ENCODE results near the gene KMT2A. TPM values are rescaled to one million over a fixed set of nuclear protein-coding genes. Genes with fewer than 3 reads are reported as not detected.
A peak's percentile ranks its signal among the peaks of the same experiment; 100 is the strongest.

KMT2A gene
- 10 to 100 TPM; 49.0 to 89.3 (median 51.4) TPM for total RNA-seq
- long read RNA-seq, donor 1, partial matches to known transcripts: 10 of 22 reads
- long read RNA-seq, donor 1, other reads (novel, unspliced or antisense): 11 of 22 reads
- long read RNA-seq, donor 2, partial matches to known transcripts: 1 of 5 reads
- long read RNA-seq, donor 2, other reads (novel, unspliced or antisense): 4 of 5 reads

- TF ChIP-seq CTCF (IDR thresholded peaks at IDR 0.05): no peak
- DNase-seq (peak; percentile 97 to 100 (median 98)), ATAC-seq (peak; percentile 93)
- peak within 1 kb of the TSS; percentile 92 for H3K4me3 ChIP-seq
- no peaks in the 10 kb centered on the region for H3K36me3 ChIP-seq (ENCODE audit: low read depth)
- intact Hi-C loops (cut with DNase I, micrococcal nuclease): no loop called here
- no peaks in the 10 kb centered on the region for H3K9me3 ChIP-seq
- H3K4me1 ChIP-seq (ENCODE audit: low read depth): peaks cover 11% of the 10 kb centered on the region
Measured at GRCh38 chr11:118435893-118436624, at the start of gene KMT2A. Gene KMT2A, plus strand, starts transcription at chr11:118436492. Its CDS starts 21 bp downstream, at chr11:118436513.

GRCh38 chr11:118396097-118396501 lies 40.2 kb upstream of the KMT2A start:
- TF ChIP-seq CTCF (IDR thresholded peaks at IDR 0.05): no peak
- no peak overlapping the region for H3K4me3 ChIP-seq
- peaks cover 6% of the 10 kb centered on the region for H3K4me1 ChIP-seq (ENCODE audit: low read depth)
- no peak for DNase-seq
- H3K9me3 ChIP-seq: no peaks in the 10 kb centered on the region
- peaks cover 25% of the 10 kb centered on the region for H3K36me3 ChIP-seq (ENCODE audit: low read depth)
- intact Hi-C loops (cut with DNase I, micrococcal nuclease): no loop called here
- ATAC-seq: no peak

GRCh38 chr11:118397448-118397847 lies 38.8 kb upstream of the KMT2A start:
- TF ChIP-seq CTCF (IDR thresholded peaks at IDR 0.05): no peak
- H3K36me3 ChIP-seq (ENCODE audit: low read depth): peaks cover 18% of the 10 kb centered on the region
- no peak overlapping the region for H3K4me3 ChIP-seq
- peaks cover 7% of the 10 kb centered on the region for H3K4me1 ChIP-seq (ENCODE audit: low read depth)
- ATAC-seq: no peak
- intact Hi-C loops (cut with DNase I, micrococcal nuclease): no loop called here
- no peak for DNase-seq
- H3K9me3 ChIP-seq: no peaks in the 10 kb centered on the region

GRCh38 chr11:118398791-118399559 lies 37.3 kb upstream of the KMT2A start:
- Histone ChIP-seq H3K4me3 (no peak overlapping the region), H3K36me3 (ENCODE audit: low read depth) (peaks cover 14% of the 10 kb centered on the region), H3K4me1 (ENCODE audit: low read depth) (peaks cover 18% of the 10 kb centered on the region), H3K9me3 (no peaks in the 10 kb centered on the region)
- intact Hi-C loops (cut with DNase I, micrococcal nuclease): no loop called here
- peak; percentile 26 for ATAC-seq
- no peak for TF ChIP-seq CTCF (IDR thresholded peaks at IDR 0.05)
- no peak for DNase-seq

- Histone ChIP-seq H3K36me3 (ENCODE audit: low read depth) (peaks cover under 1% of the 10 kb centered on the region), H3K4me1 (ENCODE audit: low read depth) (peaks cover 18% of the 10 kb centered on the region), H3K4me3 (peak within 1 kb of the TSS; percentile 93), H3K9me3 (no peaks in the 10 kb centered on the region)
- no peak for TF ChIP-seq CTCF (IDR thresholded peaks at IDR 0.05)
- peak; percentile 90 for ATAC-seq
- peak; percentile 90 to 96 (median 93) for DNase-seq
- intact Hi-C loops (cut with DNase I, micrococcal nuclease): no loop called here
Measured at GRCh38 chr11:118401151-118401879, 35.0 kb upstream of the KMT2A start, which contains the start of gene ATP5MG. Gene ATP5MG, plus strand, starts transcription at chr11:118401606. Its CDS starts 60 bp downstream, at chr11:118401666.

Data from mucosa of descending colon (tissue), 3 donors.